HL-60/S4 treated with retinoic acid at 250 ng/mL for 4 days and 3 days (cell line): ENCODE data around the gene GSG1L.

ENCODE experiments used
- in situ Hi-C: fragments of 300-500 bp; cut with MboI; formaldehyde crosslinking; loops from 2 replicates; pipeline ENCODE4 v1.7.0; 2022; ENCODE audit warnings: low sequenced_read_pairs

Gene GSG1L

GRCh38 chr16:27767971-27768591 is 295.4 kb downstream of the GSG1L start:
- in situ Hi-C loops: no loop called here

GRCh38 chr16:27767081-27767480 is 296.4 kb downstream of the GSG1L start:
- in situ Hi-C loops: no loop called here

- in situ Hi-C loops: no loop called here
Observed at GRCh38 chr16:27766236-27766925, 297.1 kb downstream of the GSG1L start.

- in situ Hi-C loops: no loop called here
Observed at GRCh38 chr16:27764869-27765675, 298.4 kb downstream of the GSG1L start.

GRCh38 chr16:27764427-27764826 is 299.1 kb downstream of the GSG1L start:
- in situ Hi-C loops: no loop called here

DNA sequence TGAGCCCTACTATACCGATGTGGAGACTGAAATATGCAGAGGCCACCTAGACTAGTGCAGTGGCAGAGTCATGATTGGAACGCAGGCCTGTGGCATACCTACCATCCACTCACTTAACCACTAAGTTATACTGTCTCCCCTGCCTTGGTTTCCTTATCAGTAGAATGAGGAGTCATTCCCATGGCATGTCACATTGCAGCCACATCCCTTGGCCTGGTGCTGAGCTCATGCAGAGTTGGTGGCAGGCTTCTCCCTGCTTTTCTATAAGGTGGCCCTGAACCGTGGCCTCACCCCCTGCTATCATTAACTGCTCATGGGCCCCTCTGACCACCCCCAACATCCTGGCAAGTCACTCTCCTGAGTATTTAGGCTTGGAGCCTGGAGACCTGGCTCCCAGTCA is 301.1 kb downstream of the GSG1L start:
- in situ Hi-C loops: no loop called here

GRCh38 chr16:27761816-27762215 is 301.7 kb downstream of the GSG1L start:
- in situ Hi-C loops: no loop called here

GRCh38 chr16:27760789-27761176 is 302.7 kb downstream of the GSG1L start:
- in situ Hi-C loops: no loop called here

GRCh38 chr16:27759967-27760788 is 303.3 kb downstream of the GSG1L start:
- in situ Hi-C loops: no loop called here

DNA sequence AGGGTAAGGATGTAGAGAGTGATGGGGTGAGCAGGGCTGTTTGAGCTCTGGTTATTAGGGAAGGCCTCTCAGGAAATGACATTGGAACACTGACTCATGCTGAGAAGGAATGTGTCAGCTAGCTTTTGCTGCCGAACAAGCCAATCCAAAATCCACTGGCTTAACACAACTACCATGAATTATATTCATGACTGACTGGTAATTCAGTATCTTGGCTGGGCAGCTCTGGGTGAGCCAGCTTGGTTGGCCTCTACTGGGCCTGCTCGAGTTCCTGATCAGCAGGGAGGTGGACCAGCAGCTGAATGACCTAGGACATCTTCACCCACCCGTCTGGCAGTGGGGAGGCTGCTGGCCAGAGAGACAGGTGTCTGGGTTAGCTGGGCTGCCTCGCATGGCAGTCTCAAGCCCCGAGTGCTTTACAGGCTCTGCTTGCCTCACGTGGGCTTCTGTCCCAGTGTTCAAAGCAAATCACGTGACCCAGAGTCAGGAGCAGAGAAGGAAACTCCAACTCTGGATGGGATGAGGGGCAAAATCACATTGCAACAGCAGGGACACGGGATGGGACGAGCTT is 304.1 kb downstream of the GSG1L start:
- in situ Hi-C loops: no loop called here

DNA sequence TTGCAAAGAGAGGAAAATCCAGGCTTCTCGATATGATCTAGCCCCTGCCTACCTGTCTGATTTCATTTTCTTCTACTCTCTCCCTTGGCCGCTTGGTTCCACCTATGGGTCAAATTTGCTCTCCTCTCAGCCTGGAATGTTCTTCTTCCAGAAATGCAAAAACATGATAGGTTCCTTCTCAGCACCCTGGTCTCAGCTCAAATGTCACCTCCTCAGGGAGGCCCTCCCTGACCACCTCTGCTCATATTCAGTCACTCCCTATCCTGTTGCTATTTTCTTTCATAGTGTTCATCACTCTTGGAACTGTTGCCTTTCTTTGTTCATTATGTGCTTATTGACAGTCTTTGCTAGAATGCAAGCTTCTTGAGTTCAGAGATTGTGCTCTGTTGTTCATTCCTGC is 305.0 kb downstream of the GSG1L start:
- in situ Hi-C loops: no loop called here

DNA sequence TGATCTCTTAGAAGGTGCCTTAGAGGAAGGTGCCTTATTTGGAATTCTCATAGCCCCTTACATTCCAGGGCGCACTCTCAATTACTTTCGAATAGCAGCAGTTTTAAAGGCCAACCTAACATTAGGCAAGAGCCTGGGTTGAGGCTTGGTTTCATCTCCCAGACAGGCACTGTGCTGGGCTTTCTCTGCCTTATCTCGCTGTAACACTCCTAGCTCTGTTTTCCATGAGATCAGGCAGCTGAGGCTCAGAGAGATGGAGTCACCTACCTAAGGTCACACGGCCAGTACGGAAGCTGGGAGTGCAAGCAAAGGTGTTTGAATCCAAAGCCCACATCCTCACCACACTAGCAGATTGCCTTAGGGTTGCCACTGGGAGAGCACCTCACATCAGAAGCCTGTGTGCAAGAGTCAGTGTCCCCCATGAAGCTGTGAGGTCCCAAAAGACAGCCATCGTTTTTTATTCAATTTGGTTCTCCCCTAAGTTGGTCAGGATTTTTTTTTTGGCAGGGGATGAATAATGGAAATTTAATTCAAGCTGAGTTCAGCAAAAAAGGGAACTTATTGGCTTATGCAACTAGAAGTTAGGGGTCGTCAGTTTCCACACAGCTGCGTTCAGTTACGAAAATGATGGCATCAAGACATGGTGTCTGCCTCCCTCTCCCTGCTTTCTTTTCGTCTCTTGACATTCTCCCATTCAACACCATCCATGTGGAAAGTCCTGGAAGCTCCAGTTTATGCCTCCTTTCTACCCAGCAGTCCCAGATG is 307.1 kb downstream of the GSG1L start:
- in situ Hi-C loops: no loop called here

GRCh38 chr16:27754788-27755690 is 308.5 kb downstream of the GSG1L start:
- in situ Hi-C loops: no loop called here

GRCh38 chr16:27753563-27753962 is 310.0 kb downstream of the GSG1L start:
- in situ Hi-C loops: no loop called here

DNA sequence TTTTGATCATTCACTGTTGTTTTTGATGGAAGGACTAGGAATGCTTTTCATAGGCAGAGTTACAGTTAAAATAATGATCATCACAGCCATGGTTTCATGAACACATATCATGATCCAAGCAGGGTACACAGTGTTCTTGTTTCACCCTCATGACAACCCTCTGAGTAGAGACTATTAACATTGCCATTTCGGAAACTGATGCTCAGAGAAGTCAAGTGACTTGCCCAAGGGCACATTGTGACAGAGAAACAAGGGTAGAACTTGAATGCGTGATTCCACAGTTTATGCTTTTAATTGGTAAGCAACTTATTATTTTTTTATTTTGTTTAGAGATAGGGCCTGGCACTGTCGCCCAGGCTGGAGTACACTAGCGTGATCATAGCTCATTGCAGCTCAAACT is 311.3 kb downstream of the GSG1L start:
- in situ Hi-C loops: no loop called here

- in situ Hi-C loops: no loop called here
Observed at GRCh38 chr16:27751676-27752075, 311.8 kb downstream of the GSG1L start.

- in situ Hi-C loops: no loop called here
Observed at GRCh38 chr16:27751233-27751632, 312.3 kb downstream of the GSG1L start.

DNA sequence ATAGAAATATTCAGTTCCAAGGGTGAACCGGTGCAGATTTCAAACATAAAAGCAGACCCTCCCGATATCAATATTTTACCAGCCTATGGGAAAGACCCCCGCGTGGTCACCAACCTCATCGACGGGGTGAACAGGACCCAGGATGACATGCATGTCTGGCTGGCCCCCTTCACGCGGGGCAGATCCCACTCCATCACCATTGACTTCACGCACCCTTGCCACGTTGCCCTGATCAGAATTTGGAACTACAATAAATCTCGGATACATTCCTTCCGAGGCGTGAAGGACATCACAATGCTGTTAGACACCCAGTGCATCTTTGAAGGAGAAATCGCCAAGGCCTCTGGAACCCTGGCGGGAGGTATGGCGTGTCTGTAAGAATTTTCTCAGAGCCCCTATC is 313.6 kb downstream of the GSG1L start:
- in situ Hi-C loops: no loop called here

GRCh38 chr16:27749547-27749875 is 314.0 kb downstream of the GSG1L start:
- in situ Hi-C loops: no loop called here
